HepG2 (cell line): ENCODE results near the gene STX5. TPM values are rescaled to one million over a fixed set of nuclear protein-coding genes. Genes with fewer than 3 reads are reported as not detected.

Source experiments
- ETV6 ChIP-seq: sonication (generic); formaldehyde crosslinking; conservative IDR thresholded peaks from 2 replicates; pipeline ENCODE4 v1.4.0; 2020; ENCODE audit warnings: missing genetic modification reagents
- GATA4 ChIP-seq: sonication (generic); IDR thresholded peaks from 2 replicates; pipeline ENCODE4 v1.6.1; 2016; ENCODE audit warnings: antibody characterized with exemption, low read depth, borderline replicate concordance
- JUND ChIP-seq: sonication (generic); formaldehyde crosslinking; IDR thresholded peaks from 2 replicates; pipeline ENCODE4 v1.8.0; 2022; ENCODE audit warnings: mild to moderate bottlenecking, missing genetic modification reagents
- KDM5A ChIP-seq: fragments of 200-600 bp; sonication (generic); IDR thresholded peaks from 2 replicates; pipeline ENCODE4 v1.7.0; 2018; ENCODE audit warnings: antibody characterized with exemption, mild to moderate bottlenecking, low read length, borderline replicate concordance
- LCORL ChIP-seq, 2 experiments: fragments of 450-650 bp in 1 of 2; sonication (generic) in 1 of 2; formaldehyde crosslinking in 1 of 2; IDR thresholded peaks; 2 replicates each; pipeline versions ENCODE4 v1.5.0 to v1.6.1; 2017 to 2020; ENCODE audit warnings: antibody characterized with exemption in 1 of 2, missing genetic modification reagents in 1 of 2
- MED1 ChIP-seq: sonication (generic); formaldehyde crosslinking; IDR thresholded peaks from 2 replicates; pipeline ENCODE4 v1.4.0; 2020; ENCODE audit warnings: missing genetic modification reagents
- MXI1 ChIP-seq: IDR thresholded peaks from 3 replicates; pipeline ENCODE4 v1.6.1; 2012; ENCODE audit warnings: low read depth, low read length, inconsistent platforms, borderline replicate concordance
- POLR2G ChIP-seq: fragments of 200-400 bp; formaldehyde crosslinking; IDR thresholded peaks from 2 replicates; pipeline ENCODE4 v1.6.1; 2018; ENCODE audit warnings: mild to moderate bottlenecking, low read depth, low read length, moderate library complexity
- RBM39 ChIP-seq: fragments of 200-400 bp; formaldehyde crosslinking; IDR thresholded peaks from one replicate; pipeline ENCODE4 v1.6.1; 2018; ENCODE audit warnings: antibody characterized with exemption, mild to moderate bottlenecking, low read depth, low read length; ENCODE audit not compliant: poor library complexity, severe bottlenecking
- RXRB ChIP-seq: IDR thresholded peaks from 2 replicates; pipeline ENCODE4 v1.6.1; 2016; ENCODE audit warnings: borderline replicate concordance, missing genetic modification reagents, missing compliant biosample characterization
- SALL1 ChIP-seq: sonication (generic); formaldehyde crosslinking; IDR thresholded peaks from 2 replicates; pipeline ENCODE4 v1.8.0; 2022; ENCODE audit warnings: mild to moderate bottlenecking, missing genetic modification reagents
- SAP130 ChIP-seq: IDR thresholded peaks from 2 replicates; pipeline ENCODE4 v1.6.1; 2016; ENCODE audit warnings: low read depth
- SMARCC2 ChIP-seq: fragments of 450-650 bp; IDR thresholded peaks from 2 replicates; pipeline ENCODE4 v1.6.1; 2017; ENCODE audit warnings: antibody characterized with exemption, mild to moderate bottlenecking
- SRF ChIP-seq: IDR thresholded peaks from 2 replicates; pipeline ENCODE4 v1.6.1; 2011; ENCODE audit warnings: mild to moderate bottlenecking, low read depth, low read length, moderate library complexity
- STAG1 ChIP-seq: sonication (generic); formaldehyde crosslinking; IDR thresholded peaks from 2 replicates; pipeline ENCODE4 v1.4.0; 2020; ENCODE audit warnings: missing genetic modification reagents
- TCF7 ChIP-seq: sonication (generic); IDR thresholded peaks from 2 replicates; pipeline ENCODE4 v1.6.1; 2016; ENCODE audit warnings: antibody characterized with exemption, low read depth
- THYN1 ChIP-seq: sonication (generic); formaldehyde crosslinking; IDR thresholded peaks from 2 replicates; pipeline ENCODE4 v1.8.1; 2023; ENCODE audit warnings: low read depth, mild to moderate bottlenecking, moderate library complexity, missing genetic modification reagents, borderline replicate concordance
- TMF1 ChIP-seq: sonication (generic); formaldehyde crosslinking; IDR thresholded peaks from 2 replicates; pipeline ENCODE4 v1.8.1; 2022; ENCODE audit warnings: low read depth, missing genetic modification reagents
- YEATS4 ChIP-seq: sonication (generic); formaldehyde crosslinking; IDR thresholded peaks from 2 replicates; pipeline ENCODE4 v1.4.0; 2020; ENCODE audit warnings: missing genetic modification reagents, borderline replicate concordance
- ZC3H4 ChIP-seq: sonication (generic); formaldehyde crosslinking; IDR thresholded peaks from 2 replicates; pipeline ENCODE4 v1.4.0; 2020; ENCODE audit warnings: missing genetic modification reagents, borderline replicate concordance
- ZFAT ChIP-seq: sonication (generic); formaldehyde crosslinking; conservative IDR thresholded peaks from 2 replicates; pipeline ENCODE4 v1.8.1; 2023; ENCODE audit warnings: missing genetic modification reagents, inconsistent platforms
- ZFY ChIP-seq: sonication (generic); formaldehyde crosslinking; IDR thresholded peaks from 2 replicates; pipeline ENCODE4 v1.4.0; 2020; ENCODE audit warnings: missing genetic modification reagents
- ZMYM3 ChIP-seq: sonication (generic); formaldehyde crosslinking; IDR thresholded peaks from 2 replicates; pipeline ENCODE4 v1.5.1; 2020; ENCODE audit warnings: mild to moderate bottlenecking, missing genetic modification reagents
- ZNF138 ChIP-seq: sonication (generic); formaldehyde crosslinking; IDR thresholded peaks from 2 replicates; pipeline ENCODE4 v1.5.0; 2020; ENCODE audit warnings: mild to moderate bottlenecking, low read depth, missing genetic modification reagents
- ZNF282 ChIP-seq: fragments of 450-650 bp; IDR thresholded peaks from 2 replicates; pipeline ENCODE4 v1.6.1; 2018; ENCODE audit not compliant: partially characterized antibody
- ZNF891 ChIP-seq: sonication (generic); formaldehyde crosslinking; IDR thresholded peaks from 2 replicates; pipeline ENCODE4 v1.5.0; 2020; ENCODE audit warnings: mild to moderate bottlenecking, missing genetic modification reagents
- polyA plus RNA-seq, 8 experiments: library from polyadenylated mRNA; depleted of rRNA in 3 of 8; stranded (reverse) in 7 of 8; unstranded in 1 of 8; fragments of >200 nt; fragmentation: Illumina TruSeq in 4 of 8; extraction: Trizol in 4 of 8; gene quantifications; 2 replicates each; pipeline versions ENCODE4 v1.2.1 to v1.2.3, GENCODE V29; 2011 to 2016; ENCODE audit warnings: low read depth in 4 of 8, missing spikeins in 1 of 8, mixed read lengths in 1 of 8; ENCODE audit not compliant: insufficient read depth in 1 of 8
- total RNA-seq, 5 experiments: library from RNA; depleted of rRNA; stranded (reverse); fragments of >200 nt; fragmentation: Illumina TruSeq; extraction: Trizol; gene quantifications; 2 replicates each; pipeline ENCODE4 v1.2.3, GENCODE V29; 2016; ENCODE audit warnings: low read depth in 1 of 5
- TF ChIP-seq, protein P1 (sequence below): sonication (generic); formaldehyde crosslinking; IDR thresholded peaks from 2 replicates; pipeline ENCODE4 v1.8.1; 2023; ENCODE audit warnings: mild to moderate bottlenecking, inconsistent platforms, moderate library complexity, missing genetic modification reagents, borderline replicate concordance
- TF ChIP-seq, protein P2 (sequence below): sonication (generic); formaldehyde crosslinking; IDR thresholded peaks from 2 replicates; pipeline ENCODE4 v1.4.0; 2020; ENCODE audit warnings: missing genetic modification reagents
- TF ChIP-seq, protein P3 (sequence below): sonication (generic); formaldehyde crosslinking; IDR thresholded peaks from 2 replicates; pipeline ENCODE4 v1.5.0; 2020; ENCODE audit warnings: mild to moderate bottlenecking, missing genetic modification reagents

Gene STX5
- total and polyA plus RNA-seq, 2 of the 13 experiments (the other 11 are each of a cell fraction or from before 2014, with no cell fraction given): 26.9 to 30.0 TPM

DNA sequence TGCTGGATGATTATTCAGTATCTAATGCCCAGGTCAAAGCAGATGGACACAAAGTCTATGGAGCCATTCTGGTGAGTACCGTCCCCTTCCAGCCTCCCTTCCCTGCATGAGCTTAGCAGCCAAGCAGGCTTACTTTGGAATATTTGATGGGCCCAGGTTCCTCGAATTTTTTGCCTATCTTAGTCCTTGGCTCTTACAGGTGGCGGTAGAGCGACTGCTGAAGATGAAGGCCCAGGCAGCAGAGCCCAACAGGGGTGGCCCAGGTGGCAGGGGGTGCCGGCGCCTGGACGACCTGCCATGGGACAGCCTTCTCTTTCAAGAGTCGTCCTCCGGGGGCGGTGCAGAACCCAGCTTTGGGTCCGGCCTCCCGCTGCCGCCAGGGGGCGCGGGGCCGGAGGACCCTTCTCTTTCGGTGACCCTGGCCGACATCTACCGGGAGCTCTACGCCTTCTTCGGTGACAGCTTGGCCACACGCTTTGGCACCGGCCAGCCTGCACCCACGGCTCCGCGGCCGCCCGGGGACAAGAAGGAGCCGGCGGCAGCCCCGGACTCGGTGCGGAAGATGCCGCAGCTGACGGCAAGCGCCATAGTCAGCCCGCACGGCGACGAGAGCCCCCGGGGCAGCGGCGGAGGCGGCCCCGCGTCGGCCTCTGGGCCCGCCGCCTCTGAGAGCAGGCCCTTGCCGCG lies 45.4 kb downstream of the STX5 start (continued):
- TF ChIP-seq TMF1 (CRISPR knock-in tag) (no peak), ZNF891 (no peak), MED1 (peak; percentile 40), MXI1 (0 out of 3 replicates have a peak, but pooled peaks have one; percentile 31), TCF7 (no peak), ZFAT (CRISPR knock-in tag) (no peak), ZFY (CRISPR knock-in tag) (no peak), YEATS4 (peak; percentile 12; the same call in 1 of the 2 replicates), SRF (no peak), ZMYM3 (CRISPR knock-in tag) (0 out of 2 replicates have a peak, but pooled peaks have one; percentile 9), SAP130 (CRISPR knock-in tag) (peak; percentile 55; the same call in 1 of the 2 replicates), SALL1 (CRISPR knock-in tag) (peak; percentile 16; the same call in 1 of the 2 replicates), ZNF282 (no peak), KDM5A (no peak; the same call in 1 of the 2 replicates), THYN1 (CRISPR knock-in tag) (no peak), SMARCC2 (no peak), RXRB (CRISPR knock-in tag) (peak; percentile 69), GATA4 (no peak), ZC3H4 (CRISPR knock-in tag) (no peak), ZNF138 (CRISPR knock-in tag) (0 out of 2 replicates have a peak, but pooled peaks have one; percentile 52), STAG1 (CRISPR knock-in tag) (peak; percentile 63), POLR2G (no peak), ETV6 (CRISPR knock-in tag) (no peak), LCORL (IDR thresholded peaks at IDR 0.05) (no peak), LCORL (CRISPR knock-in tag; IDR thresholded peaks at IDR 0.05) (peak; percentile 61), RBM39 (peak; percentile 24), JUND (0 out of 2 replicates have a peak, but pooled peaks have one; percentile 47)
- TF ChIP-seq, protein P1, sequence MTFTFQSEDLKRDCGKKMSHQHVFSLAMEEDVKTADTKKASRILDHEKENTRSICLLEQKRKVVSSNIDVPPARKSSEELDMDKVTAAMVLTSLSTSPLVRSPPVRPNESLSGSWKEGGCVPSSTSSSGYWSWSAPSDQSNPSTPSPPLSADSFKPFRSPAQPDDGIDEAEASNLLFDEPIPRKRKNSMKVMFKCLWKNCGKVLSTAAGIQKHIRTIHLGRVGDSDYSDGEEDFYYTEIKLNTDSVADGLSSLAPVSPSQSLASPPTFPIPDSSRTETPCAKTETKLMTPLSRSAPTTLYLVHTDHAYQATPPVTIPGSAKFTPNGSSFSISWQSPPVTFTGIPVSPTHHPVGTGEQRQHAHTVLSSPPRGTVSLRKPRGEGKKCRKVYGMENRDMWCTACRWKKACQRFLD (CRISPR knock-in tag): no peak
- TF ChIP-seq, protein P2, sequence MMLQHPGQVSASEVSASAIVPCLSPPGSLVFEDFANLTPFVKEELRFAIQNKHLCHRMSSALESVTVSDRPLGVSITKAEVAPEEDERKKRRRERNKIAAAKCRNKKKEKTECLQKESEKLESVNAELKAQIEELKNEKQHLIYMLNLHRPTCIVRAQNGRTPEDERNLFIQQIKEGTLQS (CRISPR knock-in tag): no peak
- TF ChIP-seq, protein P3, sequence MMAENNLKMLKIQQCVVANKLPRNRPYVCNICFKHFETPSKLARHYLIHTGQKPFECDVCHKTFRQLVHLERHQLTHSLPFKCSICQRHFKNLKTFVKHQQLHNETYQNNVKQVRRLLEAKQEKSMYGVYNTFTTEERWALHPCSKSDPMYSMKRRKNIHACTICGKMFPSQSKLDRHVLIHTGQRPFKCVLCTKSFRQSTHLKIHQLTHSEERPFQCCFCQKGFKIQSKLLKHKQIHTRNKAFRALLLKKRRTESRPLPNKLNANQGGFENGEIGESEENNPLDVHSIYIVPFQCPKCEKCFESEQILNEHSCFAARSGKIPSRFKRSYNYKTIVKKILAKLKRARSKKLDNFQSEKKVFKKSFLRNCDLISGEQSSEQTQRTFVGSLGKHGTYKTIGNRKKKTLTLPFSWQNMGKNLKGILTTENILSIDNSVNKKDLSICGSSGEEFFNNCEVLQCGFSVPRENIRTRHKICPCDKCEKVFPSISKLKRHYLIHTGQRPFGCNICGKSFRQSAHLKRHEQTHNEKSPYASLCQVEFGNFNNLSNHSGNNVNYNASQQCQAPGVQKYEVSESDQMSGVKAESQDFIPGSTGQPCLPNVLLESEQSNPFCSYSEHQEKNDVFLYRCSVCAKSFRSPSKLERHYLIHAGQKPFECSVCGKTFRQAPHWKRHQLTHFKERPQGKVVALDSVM (CRISPR knock-in tag): peak; percentile 64; the same call in 1 of the 2 replicates
